Amniotic epithelial cell (primary cell): ENCODE results near the gene ANG.
A peak's percentile ranks its signal among the peaks of the same experiment; 100 is the strongest.
"Not testable (repeated sequence)": the region's sequence is repeated elsewhere in the genome, so short reads cannot be mapped to it uniquely, and the experiment has no call there.

Experiments used
- DNase-seq: peaks from one replicate; pipeline ENCODE4 v3.0.0-alpha.2; 2010; ENCODE audit warnings: low read depth

The ANG gene

DNA sequence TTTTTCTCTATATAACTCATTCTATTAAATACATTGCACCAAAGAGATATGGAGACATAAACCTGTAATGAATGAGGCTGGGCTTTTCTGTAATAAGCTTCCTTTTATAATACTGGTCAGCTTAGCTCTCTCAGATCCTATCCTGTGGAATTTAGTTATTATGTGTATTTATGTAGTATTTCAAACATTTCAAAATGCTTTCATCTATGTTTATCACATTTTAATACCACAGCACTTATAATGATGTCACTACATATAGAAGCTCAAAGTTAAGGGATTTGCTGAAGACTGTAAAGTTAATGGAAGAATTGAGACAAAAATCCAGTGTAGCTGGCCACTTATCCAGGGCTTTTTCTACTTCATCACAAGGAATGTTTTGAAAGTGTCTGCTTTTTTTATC, 11.4 kb downstream of the ANG start:
- DNase-seq: no peak

DNA sequence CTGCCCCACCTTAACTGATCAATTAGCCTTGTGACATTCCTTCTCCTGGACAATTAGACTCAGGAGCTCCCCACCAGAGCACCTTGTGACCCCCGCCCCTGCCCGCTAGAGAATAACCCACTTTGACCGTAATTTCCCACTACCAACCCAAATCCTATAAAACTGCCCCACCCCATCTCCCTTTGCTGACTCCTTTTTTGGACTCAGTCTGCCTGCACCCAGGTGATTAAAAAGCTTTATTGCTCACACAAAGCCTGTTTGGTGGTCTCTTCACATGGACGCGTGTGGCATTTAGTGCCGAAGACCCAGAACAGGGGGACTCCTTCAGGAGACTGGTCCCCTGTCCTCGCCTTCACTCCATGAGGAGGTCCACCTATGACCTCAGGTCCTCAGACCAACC, 12.4 kb downstream of the ANG start:
- not testable (repeated sequence) for DNase-seq

- no peak for DNase-seq
Measured at GRCh38 chr14:20706657-20707355, 18.2 kb downstream of the ANG start.

DNA sequence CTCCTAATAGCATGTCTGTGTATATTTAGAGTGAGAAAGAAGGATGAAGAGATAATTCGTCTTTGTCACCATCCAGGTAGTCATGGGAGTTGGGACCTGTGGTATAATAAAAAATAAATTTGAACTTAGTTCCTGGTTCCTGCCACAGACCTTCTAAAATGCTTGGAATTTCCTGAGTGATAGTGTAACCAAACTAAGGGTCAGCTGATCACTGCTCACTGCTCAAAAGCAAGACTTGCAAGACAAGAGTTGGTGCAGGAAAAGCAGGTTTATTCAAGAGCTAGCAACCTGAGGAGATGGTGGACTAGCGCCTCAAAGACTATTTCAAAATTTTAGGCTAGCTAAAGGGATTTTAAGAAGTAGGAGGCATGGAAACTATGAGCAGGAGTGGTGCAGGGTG, 19.1 kb downstream of the ANG start:
- DNase-seq: peak; percentile 15

GRCh38 chr14:20711261-20711660, 22.7 kb downstream of the ANG start:
- DNase-seq: no peak

DNA sequence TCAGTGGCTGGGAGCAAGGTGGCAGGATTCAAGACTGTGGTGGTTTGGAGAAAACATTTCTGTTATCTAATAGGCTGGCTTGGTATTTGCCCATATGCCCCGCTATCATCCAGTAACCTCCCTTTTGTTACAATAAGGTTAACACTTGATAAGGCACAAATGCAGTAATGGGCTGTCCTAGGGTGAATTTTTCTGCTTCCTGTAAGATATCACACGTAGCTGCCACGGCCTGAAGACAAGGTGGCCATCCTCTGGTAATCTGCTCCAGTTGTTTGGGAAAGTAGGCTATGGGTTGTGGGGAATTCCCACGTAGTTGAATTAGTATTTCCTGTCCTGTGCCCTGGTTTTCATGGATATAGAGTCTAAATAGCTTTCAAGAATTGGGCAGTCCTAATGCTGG, 23.1 kb downstream of the ANG start:
- DNase-seq: no peak

DNA sequence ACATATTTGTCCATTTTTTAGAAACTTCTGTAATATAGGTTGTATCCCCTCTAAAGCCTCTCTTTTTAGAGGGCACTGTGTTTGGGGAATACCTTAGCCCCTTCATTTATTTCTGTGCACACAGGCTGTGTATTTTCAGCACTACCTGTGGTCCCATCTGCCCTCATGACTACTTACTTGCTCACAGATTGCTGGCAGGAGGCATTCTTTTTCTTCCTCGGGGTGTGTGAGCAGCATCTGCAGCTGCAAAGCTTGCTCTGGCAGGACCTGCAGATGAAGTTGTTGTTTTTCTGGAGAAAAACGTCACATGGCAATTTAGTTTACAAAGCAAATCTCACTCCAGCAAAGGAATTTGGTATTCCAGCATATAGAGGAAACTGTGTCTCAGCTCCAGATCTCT, 24.3 kb downstream of the ANG start:
- DNase-seq: no peak

- peak; percentile 49 for DNase-seq
Measured at GRCh38 chr14:20714593-20715250, 26.2 kb downstream of the ANG start.

DNA sequence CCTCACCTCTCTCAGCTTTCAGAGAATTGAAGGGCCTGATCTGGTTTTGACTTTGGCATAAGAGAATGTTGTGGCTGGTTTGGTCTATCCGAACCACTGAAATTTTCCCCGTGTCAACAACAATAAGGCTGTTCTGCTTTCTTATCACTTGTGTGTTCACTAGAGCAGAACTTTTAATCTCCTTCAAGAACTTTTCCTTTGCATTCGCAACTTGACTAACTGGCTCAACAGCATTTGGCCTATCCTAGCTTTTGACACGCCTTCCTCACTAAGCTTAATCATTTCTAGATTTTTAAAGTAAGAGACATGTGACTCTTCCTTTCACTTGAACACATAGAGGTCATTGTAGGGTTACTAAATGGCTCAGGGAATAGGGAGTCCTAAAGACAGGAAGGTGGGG, 31.2 kb downstream of the ANG start:
- no peak for DNase-seq

DNA sequence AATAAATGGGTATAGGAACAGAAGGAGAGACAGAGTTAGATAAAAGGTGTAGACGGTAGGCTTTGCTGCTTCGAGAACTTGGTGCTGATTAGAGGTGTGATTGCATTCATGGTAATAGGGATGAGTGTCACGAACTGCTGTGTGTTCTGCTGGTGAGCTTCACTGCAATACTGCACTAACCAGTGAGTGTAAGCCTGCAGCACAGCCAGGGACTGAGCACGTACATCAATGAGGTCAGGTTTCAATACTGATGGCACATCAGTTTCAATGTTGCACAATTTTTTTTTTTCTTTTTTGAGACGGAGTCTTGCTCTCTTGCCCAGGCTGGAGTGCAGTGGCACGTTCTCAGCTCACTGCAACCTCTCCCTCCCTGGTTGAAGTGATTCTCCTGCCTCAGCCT, 32.2 kb downstream of the ANG start:
- DNase-seq: no peak

- DNase-seq: no peak
Measured at GRCh38 chr14:20722016-20722415, 33.5 kb downstream of the ANG start.

DNA sequence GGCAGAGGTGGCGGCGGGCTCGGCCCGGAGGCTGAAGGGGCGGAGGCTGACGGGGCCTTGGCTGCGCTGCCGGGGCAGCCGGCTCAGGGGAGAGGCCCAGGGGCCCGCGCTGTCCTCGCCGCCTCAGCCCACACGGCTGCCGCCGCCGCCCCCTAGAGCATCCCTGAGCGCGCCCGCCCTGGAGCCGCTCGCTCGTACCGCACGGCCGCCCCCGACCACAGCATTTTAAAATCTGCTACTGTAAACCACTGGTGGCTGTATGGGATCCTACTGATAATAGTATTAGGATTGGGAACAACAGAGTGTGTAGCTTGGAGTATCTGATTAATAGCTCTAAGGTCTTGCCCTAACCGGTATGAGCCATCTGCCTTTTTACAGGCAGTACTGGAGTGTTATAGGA, 34.9 kb downstream of the ANG start:
- no peak for DNase-seq

- DNase-seq: not testable (repeated sequence)
Measured at GRCh38 chr14:20726121-20726520, 37.6 kb downstream of the ANG start.

GRCh38 chr14:20726531-20726930, 38.0 kb downstream of the ANG start:
- no peak for DNase-seq

DNA sequence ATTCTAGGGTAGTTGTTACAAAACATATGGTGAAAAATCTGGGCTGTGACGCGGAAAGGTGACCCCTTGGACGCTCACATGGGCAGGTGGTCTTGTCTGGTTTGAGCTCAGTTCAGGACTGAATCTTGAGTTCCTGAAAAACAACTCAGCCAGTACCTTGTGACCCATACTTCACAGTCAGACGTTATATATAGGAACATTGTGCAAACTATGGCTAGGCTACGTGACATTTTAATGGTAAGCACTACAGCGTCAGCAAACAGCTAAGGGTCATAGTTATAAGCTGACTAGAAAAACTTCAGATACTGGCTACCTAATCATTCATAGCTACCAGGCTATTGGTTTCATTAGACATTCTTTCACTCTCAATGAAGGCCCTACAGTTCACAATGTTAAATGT, 42.3 kb downstream of the ANG start:
- no peak for DNase-seq

- DNase-seq: no peak
Measured at GRCh38 chr14:20732477-20732876, 43.9 kb downstream of the ANG start.

DNA sequence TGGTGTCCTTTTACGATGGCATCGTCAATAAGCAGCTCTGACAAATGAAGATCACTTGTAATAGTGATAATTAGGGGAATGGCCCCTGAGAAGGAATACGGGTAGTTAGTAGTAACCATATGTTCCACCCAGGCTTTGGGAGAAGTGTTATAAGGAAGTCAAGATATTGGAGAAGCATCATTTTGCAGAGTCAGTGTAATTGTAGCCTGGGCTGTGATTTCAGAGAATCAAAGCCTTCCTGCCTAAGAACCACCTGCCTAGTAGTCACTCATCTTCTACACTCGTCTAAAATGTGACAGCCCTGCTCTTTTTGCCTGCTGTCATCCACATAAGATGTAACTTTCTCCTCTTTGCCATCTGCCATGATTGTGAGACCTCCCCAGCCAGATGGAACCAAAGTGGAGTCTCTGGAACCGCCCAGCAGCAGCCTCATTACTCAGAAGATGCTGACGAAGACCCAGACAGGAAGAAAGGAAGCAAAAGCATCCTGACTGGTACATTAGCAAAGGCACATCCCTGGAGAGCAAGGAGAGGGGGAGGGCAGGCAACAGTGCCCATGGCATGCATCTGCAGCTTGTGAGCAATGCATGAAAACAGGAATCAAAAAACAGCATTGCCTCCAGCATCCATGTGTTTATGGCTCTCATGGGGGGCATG, 44.5 kb downstream of the ANG start:
- DNase-seq: no peak

GRCh38 chr14:20733684-20734429, 45.3 kb downstream of the ANG start:
- no peak for DNase-seq

- no peak for DNase-seq
Measured at GRCh38 chr14:20734430-20734806, 45.9 kb downstream of the ANG start.

- not testable (repeated sequence) for DNase-seq
Measured at GRCh38 chr14:20738292-20738691, 49.7 kb downstream of the ANG start.

DNA sequence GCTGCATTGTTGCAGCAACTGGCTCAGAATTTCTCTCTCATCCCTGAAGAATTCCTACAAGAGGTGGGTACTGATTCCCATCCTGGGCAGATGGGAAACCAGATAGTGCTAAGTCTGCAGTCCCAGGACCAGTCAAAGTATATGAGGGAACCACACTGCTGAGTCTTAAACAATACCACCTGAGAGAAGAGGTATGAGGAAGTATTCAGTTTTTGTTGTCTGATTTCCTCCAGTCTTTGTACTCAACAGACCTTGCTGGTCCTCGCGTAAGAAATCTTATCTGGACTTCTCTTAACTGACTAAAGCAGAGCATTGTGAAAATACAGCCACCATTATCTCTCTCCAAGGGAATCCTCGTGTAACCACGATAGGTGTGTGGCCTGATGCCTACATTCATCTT, 53.6 kb downstream of the ANG start:
- DNase-seq: no peak

DNA sequence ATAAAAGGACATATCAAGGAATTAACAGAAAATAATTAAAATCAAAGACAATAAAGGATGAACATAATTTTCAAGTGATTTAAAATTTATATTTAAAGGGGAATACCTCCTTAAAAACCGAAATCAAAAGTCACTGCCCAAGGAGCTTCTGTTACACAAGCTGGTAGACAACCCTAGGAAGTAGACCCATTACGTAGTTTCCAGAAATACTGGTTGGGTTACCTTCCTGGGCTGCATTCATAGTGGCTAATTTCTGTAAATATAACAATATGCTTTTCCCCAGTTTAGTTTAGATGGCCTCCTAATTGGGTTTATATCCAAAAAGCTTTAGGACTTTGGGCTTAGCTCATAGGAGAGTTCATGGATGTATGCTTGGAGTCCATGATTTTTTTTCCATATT, 55.0 kb downstream of the ANG start:
- DNase-seq: no peak
